Stimulated activated naive CD8-positive, alpha-beta T cell treated with anti-CD3 and anti-CD28 coated beads, Interleukin-15, Interleukin-2, amounts not matched to agents 100 U/mL and 50 U/mL, for 24 hours (primary cell): ENCODE data around the gene ATP8B3.

Source experiments
- ATAC-seq: fragments of 150-1000 bp; cut with Tn5 transposase; one replicate; pipeline ENCODE4 v1.10.0; 2021
- DNase-seq: peaks from one replicate; pipeline ENCODE4 v3.0.0; 2021

The ATP8B3 gene

DNA sequence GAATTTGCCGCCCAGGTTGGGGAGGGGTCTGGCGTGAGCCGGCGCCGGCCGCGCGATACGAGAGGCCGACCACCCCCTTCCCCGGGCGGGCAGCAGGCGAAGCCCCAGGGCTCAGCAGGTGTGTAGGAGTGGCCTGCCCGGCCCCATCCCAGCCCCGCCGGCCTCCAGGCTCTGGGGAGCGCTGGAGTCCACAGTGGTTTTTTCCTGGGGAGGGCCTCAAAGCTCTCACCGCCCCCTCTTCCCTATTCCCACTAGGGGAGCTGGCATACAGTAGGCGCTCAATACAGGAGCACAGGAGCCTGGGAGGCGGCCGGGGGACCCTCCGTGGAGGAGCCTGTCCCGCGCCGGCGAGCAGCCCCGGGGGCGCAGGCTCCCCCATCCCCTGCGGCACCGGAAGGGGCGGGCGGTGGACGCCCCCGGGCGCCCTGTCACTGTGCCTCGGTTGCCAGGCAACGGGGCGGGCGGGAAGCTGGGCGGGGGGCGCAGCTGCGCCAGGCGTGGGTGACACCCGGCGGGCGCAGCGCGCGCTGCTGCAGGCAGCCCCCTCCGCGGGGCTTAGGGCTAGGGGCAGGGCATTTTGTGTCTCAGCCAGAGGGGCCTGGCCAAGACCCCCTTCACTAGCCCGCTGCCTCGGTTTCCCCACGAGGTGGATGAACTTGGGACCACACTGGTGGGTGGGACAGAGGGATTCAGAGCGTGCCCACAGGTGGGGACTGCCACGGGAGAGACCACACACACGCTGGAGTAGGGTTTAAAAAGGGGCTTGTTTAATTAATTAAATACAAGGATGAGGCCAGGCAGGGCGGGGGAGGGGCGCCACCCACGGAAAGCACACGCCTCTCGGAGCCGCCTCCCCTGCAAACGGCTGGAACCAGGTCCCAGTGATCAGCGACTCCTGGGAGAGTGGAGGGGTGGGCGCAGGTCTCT lies 39.8 kb upstream of the ATP8B3 start:
- DNase-seq (peak; percentile 67), ATAC-seq (no peak)

GRCh38 chr19:1850809-1851653 lies 39.0 kb upstream of the ATP8B3 start:
- DNase-seq (no peak), ATAC-seq (no peak)

GRCh38 chr19:1849886-1850398 lies 37.9 kb upstream of the ATP8B3 start:
- DNase-seq (no peak), ATAC-seq (no peak)

- DNase-seq: no peak
- no peak for ATAC-seq
Observed at GRCh38 chr19:1849132-1849474, 37.0 kb upstream of the ATP8B3 start.

DNA sequence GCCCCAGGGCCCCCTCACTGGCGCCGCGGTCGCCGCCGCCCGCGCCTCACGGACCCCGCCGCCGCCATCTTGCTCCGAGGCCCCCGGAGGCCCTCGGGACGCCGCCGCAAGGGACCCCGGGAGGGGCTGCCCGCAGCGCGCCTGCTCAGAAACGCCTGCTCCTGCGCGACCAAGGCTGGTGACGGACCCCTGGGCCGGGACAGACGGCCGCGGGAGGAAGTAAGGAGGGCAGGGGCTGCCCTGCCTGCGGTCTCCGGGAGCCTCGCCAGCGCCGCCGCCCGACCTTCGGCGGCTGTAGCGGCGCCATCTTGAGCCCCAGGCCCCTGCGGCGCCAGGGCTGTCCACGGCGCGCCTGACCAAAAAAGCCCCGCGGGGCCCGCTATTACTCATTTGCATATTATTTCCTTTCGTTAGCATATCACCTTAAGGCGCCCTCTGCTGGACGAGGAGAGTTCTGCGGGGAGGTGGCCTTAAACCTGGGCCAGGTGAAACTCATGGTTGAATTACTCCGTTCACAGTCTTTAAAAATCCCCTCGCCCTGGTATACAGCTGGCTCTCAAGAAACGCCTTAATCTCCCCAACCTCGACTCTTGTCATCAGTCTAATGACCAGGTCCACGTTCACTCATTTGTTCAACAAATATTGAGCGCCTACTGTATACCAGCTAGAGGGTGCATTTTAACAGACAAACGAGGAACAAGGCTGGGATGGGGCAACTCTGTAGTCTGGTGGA lies 36.5 kb upstream of the ATP8B3 start, which contains the start of gene REXO1:
REXO1 (minus strand) TSS at position 85 of the 733 bp plus-strand sequence. CDS start 125 bp downstream, outside the sequence.
- peak; percentile 74 for ATAC-seq
- DNase-seq: peak; percentile 98

GRCh38 chr19:1847684-1848398 lies 35.8 kb upstream of the ATP8B3 start:
- peak; percentile 62 for DNase-seq
- ATAC-seq: peak; percentile 16

- ATAC-seq: no peak
- no peak for DNase-seq
Observed at GRCh38 chr19:1847348-1847683, 35.2 kb upstream of the ATP8B3 start.

DNA sequence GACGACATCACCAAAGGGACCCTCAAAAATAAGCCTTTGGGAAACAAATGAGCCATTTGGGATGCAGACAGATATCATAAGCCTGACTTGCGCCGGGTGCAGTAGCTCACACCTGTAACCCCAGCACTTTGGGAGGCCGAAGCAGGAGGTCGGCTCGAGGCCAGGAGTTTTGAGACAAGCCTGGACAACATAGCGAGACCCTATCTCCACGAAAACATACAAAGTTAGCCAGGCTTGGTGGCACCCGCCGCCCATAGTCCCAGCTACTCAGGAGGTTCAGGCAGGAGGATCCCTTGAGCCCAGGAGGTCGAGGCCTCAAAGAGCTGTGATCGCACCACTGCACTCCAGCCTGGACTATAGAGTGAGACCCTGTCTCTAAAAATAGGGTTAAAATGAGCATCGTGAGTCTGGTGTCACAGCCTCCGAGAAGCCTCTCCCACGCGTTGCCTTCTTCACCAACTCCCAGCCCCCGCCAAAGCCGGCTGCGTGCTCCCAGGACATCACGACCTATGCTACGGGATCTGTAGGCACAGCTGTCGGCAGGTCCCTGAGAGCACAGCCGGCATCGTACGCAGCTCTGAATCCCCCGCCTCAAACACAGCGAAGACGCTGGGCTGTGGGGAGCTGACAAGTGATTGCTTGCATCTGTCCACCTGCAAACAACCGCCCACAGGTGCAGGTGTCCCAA lies 34.6 kb upstream of the ATP8B3 start:
- ATAC-seq: no peak
- DNase-seq: no peak

DNA sequence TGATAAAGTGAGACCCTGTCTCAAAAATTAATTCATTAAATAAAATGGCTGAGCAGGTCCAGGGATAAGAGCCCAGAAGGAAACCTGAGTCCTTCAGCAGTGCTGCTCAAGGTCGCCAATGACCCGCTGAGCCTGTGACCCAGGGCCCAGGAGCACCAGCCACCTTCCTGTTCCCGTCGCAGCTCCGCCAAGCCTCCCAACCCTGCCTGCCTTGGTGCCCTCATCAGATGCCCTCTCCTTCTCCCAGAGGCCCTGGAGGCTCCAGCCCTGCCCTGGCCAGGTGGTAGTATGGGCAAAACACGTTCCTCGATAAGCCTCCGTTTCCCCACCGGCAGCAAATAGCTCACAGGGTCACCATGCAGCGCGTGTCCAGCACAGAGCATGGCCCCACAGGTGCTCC lies 33.6 kb upstream of the ATP8B3 start:
- ATAC-seq (no peak), DNase-seq (no peak)

DNA sequence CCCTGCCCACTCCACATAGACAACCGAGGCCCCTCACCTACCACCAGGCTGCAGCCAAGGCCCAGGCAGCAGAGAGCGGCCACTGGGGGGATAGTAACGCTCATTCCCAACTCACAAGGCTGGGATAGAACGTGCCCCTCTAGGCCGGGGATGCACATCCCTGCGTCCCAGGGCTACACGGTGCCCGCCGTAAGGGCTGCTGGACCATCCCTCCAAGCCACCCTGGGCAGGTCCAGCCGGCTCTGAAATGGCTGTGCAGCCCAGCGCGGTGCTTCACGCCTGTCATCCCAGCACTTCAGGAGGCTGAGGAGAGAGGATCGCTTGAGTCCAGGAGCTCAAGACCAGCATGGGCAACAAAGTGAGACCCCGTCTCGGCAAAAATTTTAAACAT lies 33.0 kb upstream of the ATP8B3 start:
- DNase-seq (no peak), ATAC-seq (no peak)

GRCh38 chr19:1844513-1845124 lies 32.5 kb upstream of the ATP8B3 start:
- ATAC-seq (no peak), DNase-seq (no peak)

- no peak for DNase-seq
- no peak for ATAC-seq
Observed at GRCh38 chr19:1843646-1844394, 31.7 kb upstream of the ATP8B3 start.

DNA sequence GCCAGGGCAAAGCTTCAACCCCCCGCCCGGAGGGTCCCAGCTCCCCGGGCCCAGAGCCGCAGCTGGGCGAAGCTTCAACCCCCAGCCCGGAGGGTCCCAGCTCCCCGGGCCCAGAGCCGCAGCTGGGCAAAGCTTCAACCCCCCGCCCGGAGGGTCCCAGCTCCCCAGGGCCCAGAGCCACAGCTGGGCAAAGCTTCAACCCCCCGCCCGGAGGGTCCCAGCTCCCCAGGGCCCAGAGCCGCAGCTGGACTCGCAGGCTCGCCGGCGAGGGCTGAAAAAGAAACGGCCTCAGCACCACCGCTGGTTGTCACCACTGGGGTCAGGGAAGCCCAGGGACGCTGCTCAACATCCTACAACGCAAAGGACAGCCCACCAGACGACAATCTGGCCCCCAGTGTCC lies 31.0 kb upstream of the ATP8B3 start:
- no peak for DNase-seq
- ATAC-seq: no peak

DNA sequence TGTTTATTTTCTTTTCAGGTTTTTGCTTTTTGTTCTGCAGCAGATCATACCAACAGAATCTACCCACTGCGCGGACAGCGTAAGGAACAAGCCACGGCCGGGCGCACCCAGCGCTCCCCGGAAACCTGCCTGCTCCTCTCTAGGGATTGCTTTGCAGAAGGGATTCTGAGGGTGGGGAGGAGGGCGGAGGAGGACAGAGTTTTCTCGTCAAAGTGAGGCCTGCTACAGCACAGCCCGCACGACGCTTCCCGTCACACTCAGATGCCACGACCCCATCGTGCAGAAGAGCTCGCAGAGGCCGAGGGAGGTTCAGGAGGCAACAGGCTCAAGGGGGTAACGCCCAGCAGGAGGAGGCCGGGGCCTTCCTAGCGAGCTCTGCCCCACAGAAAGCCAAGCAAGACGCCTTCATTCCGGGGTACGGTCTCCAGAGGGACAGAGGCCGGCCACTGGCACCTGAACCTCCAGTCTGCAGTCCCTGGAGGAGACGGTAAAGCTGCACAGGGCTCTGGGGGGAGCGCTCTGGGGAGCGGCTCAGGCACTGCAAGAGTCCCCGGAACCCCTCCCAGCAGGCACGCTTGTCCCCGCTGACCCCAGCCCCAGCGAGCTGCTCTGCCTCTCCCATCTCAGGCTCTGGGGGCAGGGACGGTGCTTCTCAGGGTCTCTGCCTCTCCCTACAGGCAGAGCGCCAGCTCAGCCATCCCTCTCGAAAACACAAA lies 29.3 kb upstream of the ATP8B3 start:
- DNase-seq (no peak), ATAC-seq (no peak)

DNA sequence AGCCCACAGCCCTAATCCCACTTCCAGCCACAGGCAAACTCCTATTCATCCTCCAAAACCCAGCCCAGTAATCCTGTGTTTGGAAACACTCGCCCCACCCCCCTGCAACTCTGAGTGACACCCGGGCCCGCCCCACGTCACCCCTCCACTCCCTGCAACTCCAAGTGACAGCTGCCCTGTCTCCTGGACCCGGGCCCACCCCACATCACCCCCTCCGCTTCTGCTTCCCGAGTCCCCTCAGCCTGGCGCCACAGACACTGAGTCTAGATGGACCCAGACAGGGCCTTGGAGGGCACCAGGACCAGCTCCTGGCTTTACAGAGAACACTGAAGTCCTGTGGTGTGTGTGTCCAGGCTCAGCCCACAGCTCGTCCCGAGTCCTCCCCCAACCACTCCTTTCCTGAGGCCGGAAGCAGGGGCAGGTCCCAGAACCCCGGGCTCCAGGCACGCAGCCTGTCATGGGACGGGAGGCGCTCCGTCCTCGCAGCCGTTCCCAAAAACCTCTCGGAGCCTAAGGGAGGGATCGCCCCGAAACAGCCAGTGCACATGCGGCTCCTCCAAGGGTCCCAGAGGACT lies 28.6 kb upstream of the ATP8B3 start:
- DNase-seq (no peak), ATAC-seq (no peak)

DNA sequence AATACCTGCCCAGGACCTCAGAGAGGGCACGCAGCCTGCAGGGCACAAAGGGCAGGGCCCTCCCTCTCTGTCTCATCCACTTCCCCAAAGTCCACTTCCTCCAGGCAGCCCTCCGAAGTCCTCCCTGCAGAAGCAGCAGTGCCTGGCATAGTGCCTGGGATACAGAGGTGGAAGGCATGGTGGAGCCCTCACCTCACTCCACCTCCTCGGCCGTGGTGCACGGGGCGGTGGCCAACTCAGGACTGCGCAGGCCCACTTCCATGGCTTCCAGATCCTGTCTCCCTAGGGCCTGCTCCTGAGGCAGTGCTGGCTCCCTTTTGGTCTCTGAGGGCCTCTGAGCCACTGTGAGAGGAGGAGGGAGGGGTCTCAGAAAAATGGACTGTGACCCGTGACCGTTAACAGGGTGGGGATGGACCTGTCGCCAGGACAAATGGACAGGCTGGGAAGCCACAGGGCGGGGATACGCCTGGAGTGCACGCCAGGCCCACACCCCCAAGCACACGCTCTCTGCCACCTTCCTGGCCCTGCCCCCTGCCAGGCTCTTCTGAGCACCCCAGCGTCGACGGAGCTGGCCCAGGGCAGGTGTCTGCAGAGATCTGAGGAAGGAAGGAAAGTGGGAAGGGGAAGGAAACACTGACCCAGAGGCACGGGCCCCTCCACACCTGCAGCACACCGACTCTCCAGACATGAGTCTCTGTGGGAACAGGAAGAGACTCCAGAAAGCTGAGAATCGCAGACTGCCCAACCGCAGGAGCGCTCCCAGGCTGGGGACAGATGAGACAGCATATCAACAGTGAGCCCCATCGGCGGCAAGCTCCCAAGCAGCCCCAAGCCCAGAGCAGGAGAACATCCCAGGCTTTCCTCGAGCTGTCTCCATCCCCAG lies 27.8 kb upstream of the ATP8B3 start:
- DNase-seq: no peak
- ATAC-seq: no peak

- ATAC-seq: peak; percentile 41
- DNase-seq: peak; percentile 80
Observed at GRCh38 chr19:1837625-1838105, 25.6 kb upstream of the ATP8B3 start.

GRCh38 chr19:1837222-1837565 lies 25.1 kb upstream of the ATP8B3 start:
- ATAC-seq (no peak), DNase-seq (no peak)
